ENCODE data around the gene CDK14. TPM values are rescaled to one million over a fixed set of nuclear protein-coding genes. Genes with fewer than 3 reads are reported as not detected.
"Not testable (repeated sequence)": the region's sequence is repeated elsewhere in the genome, so short reads cannot be mapped to it uniquely, and the experiment has no call there.

The CDK14 gene
- total RNA-seq, 1 donor from 2014 or later, result 8.3 TPM

- no peak for DNase-seq (ENCODE audit: extremely low read depth, low read depth, low spot score)
Measured at GRCh38 chr7:90713628-90714027, 117.5 kb downstream of the CDK14 start.

- no peak for DNase-seq (ENCODE audit: extremely low read depth, low read depth, low spot score)
Measured at GRCh38 chr7:90715067-90715466, 118.9 kb downstream of the CDK14 start.

GRCh38 chr7:90717296-90718060 is 121.4 kb downstream of the CDK14 start:
- no peak for DNase-seq (ENCODE audit: extremely low read depth, low read depth, low spot score)

- no peak for DNase-seq (ENCODE audit: extremely low read depth, low read depth, low spot score)
Measured at GRCh38 chr7:90719155-90719554, 123.0 kb downstream of the CDK14 start.

- no peak for DNase-seq (ENCODE audit: extremely low read depth, low read depth, low spot score)
Measured at GRCh38 chr7:90720984-90721760, 125.1 kb downstream of the CDK14 start.

GRCh38 chr7:90721869-90722431 is 125.8 kb downstream of the CDK14 start:
- no peak for DNase-seq (ENCODE audit: extremely low read depth, low read depth, low spot score)

- DNase-seq (ENCODE audit: extremely low read depth, low read depth, low spot score), result no peak
Measured at GRCh38 chr7:90723233-90723632, 127.1 kb downstream of the CDK14 start.

GRCh38 chr7:90723866-90724265 is 127.7 kb downstream of the CDK14 start:
- DNase-seq (ENCODE audit: extremely low read depth, low read depth, low spot score), result no peak

GRCh38 chr7:90726120-90726519 is 130.0 kb downstream of the CDK14 start:
- no peak for DNase-seq (ENCODE audit: extremely low read depth, low read depth, low spot score)

- DNase-seq (ENCODE audit: extremely low read depth, low read depth, low spot score), result no peak
Measured at GRCh38 chr7:90726623-90727022, 130.5 kb downstream of the CDK14 start.

- DNase-seq (ENCODE audit: extremely low read depth, low read depth, low spot score), result no peak
Measured at GRCh38 chr7:90727412-90727811, 131.3 kb downstream of the CDK14 start.

- DNase-seq (ENCODE audit: extremely low read depth, low read depth, low spot score), result no peak
Measured at GRCh38 chr7:90728568-90728967, 132.4 kb downstream of the CDK14 start.

GRCh38 chr7:90735611-90736280 is 139.6 kb downstream of the CDK14 start:
- DNase-seq (ENCODE audit: extremely low read depth, low read depth, low spot score), result not testable (repeated sequence)

- no peak for DNase-seq (ENCODE audit: extremely low read depth, low read depth, low spot score)
Measured at GRCh38 chr7:90736316-90736715, 140.2 kb downstream of the CDK14 start.

- no peak for DNase-seq (ENCODE audit: extremely low read depth, low read depth, low spot score)
Measured at GRCh38 chr7:90736968-90737939, 141.1 kb downstream of the CDK14 start.

- no peak for DNase-seq (ENCODE audit: extremely low read depth, low read depth, low spot score)
Measured at GRCh38 chr7:90738249-90738648, 142.1 kb downstream of the CDK14 start.

- DNase-seq (ENCODE audit: extremely low read depth, low read depth, low spot score), result no peak
Measured at GRCh38 chr7:90739716-90740115, 143.6 kb downstream of the CDK14 start.

- DNase-seq (ENCODE audit: extremely low read depth, low read depth, low spot score), result no peak
Measured at GRCh38 chr7:90740386-90740785, 144.3 kb downstream of the CDK14 start.

GRCh38 chr7:90743626-90744025 is 147.5 kb downstream of the CDK14 start:
- no peak for DNase-seq (ENCODE audit: extremely low read depth, low read depth, low spot score)

GRCh38 chr7:90747516-90747915 is 151.4 kb downstream of the CDK14 start:
- no peak for DNase-seq (ENCODE audit: extremely low read depth, low read depth, low spot score)
